K562 (cell line): ENCODE data around the gene RAD23B. TPM values are rescaled to one million over a fixed set of nuclear protein-coding genes. Genes with fewer than 3 reads are reported as not detected.

Experiments
- ATAC-seq: fragments of 200-7000 bp; cut with Tn5 transposase; 3 replicates; pipeline ENCODE4 v1.9.1; 2020; ENCODE audit warnings: moderate library complexity
- BruUV-seq: library from RNA; stranded (reverse); fragments of 400-500 nt; replicated peaks from 2 replicates; lab custom pipeline; 2021; lab: Mats Ljungman, UMichigan
- CTCF ChIA-PET: fragments of 300-600 bp; formaldehyde crosslinking; extraction: SDS; loops from one replicate; lab custom pipeline; 2021; ENCODE audit warnings: low intra/inter-chr PET ratio; lab: Yijun Ruan, JAX
- POLR2A ChIA-PET: fragments of 300-600, 350-650 bp; sonication (Branson Sonifier 250); formaldehyde crosslinking; extraction: SDS; loops from one replicate; lab custom pipeline; 2021; ENCODE audit warnings: antibody characterized with exemption, inconsistent platforms; lab: Yijun Ruan, JAX
- DNase-seq, 4 experiments: peaks; one replicate each; pipeline versions ENCODE4 v3.0.0 to v3.0.0-alpha.2; 2011 to 2018; ENCODE audit warnings: low spot score in 3 of 4, mixed read lengths in 3 of 4; ENCODE audit errors: extremely low read depth in 1 of 4
- FAIRE-seq: peaks from 2 replicates; lab custom pipeline; 2011; peaks lifted over from hg19 to GRCh38; lab: Jason Lieb, UNC
- H2AFZ ChIP-seq: 2 replicates; pipeline ENCODE4 v1.6.0; 2011; ENCODE audit warnings: low read depth, low read length, control low read depth, inconsistent platforms
- H3K27ac ChIP-seq: fragments of 200-600 bp; 3 replicates; pipeline ENCODE4 v1.8.0; 2011; ENCODE audit warnings: low read depth, mild to moderate bottlenecking, control low read depth, inconsistent platforms, low read length, moderate library complexity, mixed read lengths; ENCODE audit errors: extremely low read depth
- H3K27me3 ChIP-seq, 2 experiments: fragments of 300-600 bp in 1 of 2; 2 replicates in 1 of 2; 3 replicates in 1 of 2; pipeline versions ENCODE4 v1.6.0 to v1.8.0; 2011; ENCODE audit warnings: inconsistent platforms in 2 of 2, low read length in 2 of 2, mild to moderate bottlenecking in 1 of 2, mixed read lengths in 1 of 2, moderate library complexity in 1 of 2; ENCODE audit not compliant: control insufficient read depth in 2 of 2, insufficient read depth in 2 of 2
- H3K36me3 ChIP-seq: fragments of 300-600 bp; 3 replicates; pipeline ENCODE4 v1.8.0; 2011; ENCODE audit warnings: mild to moderate bottlenecking, low read length, inconsistent platforms; ENCODE audit not compliant: control insufficient read depth, insufficient read depth
- H3K4me1 ChIP-seq, 2 experiments: fragments of 200-600 bp in 1 of 2; replicated peaks in 1 of 2; 2 replicates in 1 of 2; 3 replicates in 1 of 2; pipeline versions ENCODE4 v1.5.1 to v1.8.0; 2011; ENCODE audit warnings: inconsistent platforms in 2 of 2, low read length in 2 of 2, mild to moderate bottlenecking in 1 of 2, mixed read lengths in 1 of 2, moderate library complexity in 1 of 2; ENCODE audit not compliant: control insufficient read depth in 2 of 2, insufficient read depth in 2 of 2
- H3K4me2 ChIP-seq: 2 replicates; pipeline ENCODE4 v1.6.1; 2011; ENCODE audit warnings: low read length, control low read depth, inconsistent platforms, mixed read lengths; ENCODE audit not compliant: insufficient read depth
- H3K4me3 ChIP-seq: fragments of 200-600 bp; sonication (generic), shearing (Covaris generic); 2 replicates; pipeline ENCODE4 v1.5.1; 2016; ENCODE audit warnings: control low read depth, inconsistent platforms
- H3K79me2 ChIP-seq: fragments of 200-600 bp; 3 replicates; pipeline ENCODE4 v1.8.0; 2011; ENCODE audit warnings: low read length, inconsistent platforms; ENCODE audit not compliant: control insufficient read depth, insufficient read depth
- H3K9ac ChIP-seq, 2 experiments: 2 replicates each; pipeline versions ENCODE4 v1.6.0 to v1.6.1; 2011; ENCODE audit warnings: low read depth in 2 of 2, low read length in 2 of 2, control low read depth in 1 of 2, inconsistent platforms in 1 of 2, mild to moderate bottlenecking in 1 of 2, mixed read lengths in 1 of 2; ENCODE audit not compliant: insufficient read depth in 1 of 2
- H3K9me1 ChIP-seq: one replicate; pipeline ENCODE4 v1.6.0; 2011; ENCODE audit warnings: inconsistent platforms, mild to moderate bottlenecking, low read length, moderate library complexity; ENCODE audit not compliant: control insufficient read depth, insufficient read depth
- H3K9me3 ChIP-seq: replicated peaks from 2 replicates; pipeline ENCODE4 v1.5.1; 2011; ENCODE audit warnings: low read depth, low read length, inconsistent platforms; ENCODE audit not compliant: control insufficient read depth, insufficient read depth
- H4K20me1 ChIP-seq: replicated peaks from 2 replicates; pipeline ENCODE4 v1.6.1; 2011; ENCODE audit warnings: low read length, inconsistent platforms, mixed read lengths; ENCODE audit not compliant: control insufficient read depth, insufficient read depth
- HEY1 ChIP-seq: fragments of 250-450 bp; sonication (Bioruptor Pico); IDR thresholded peaks from 2 replicates; pipeline ENCODE4 v1.5.0; 2020; ENCODE audit warnings: mild to moderate bottlenecking, moderate library complexity, borderline replicate concordance
- HIVEP1 ChIP-seq: fragments of 250-450 bp; sonication (Bioruptor Pico); IDR thresholded peaks from 2 replicates; pipeline ENCODE4 v1.4.0; 2020; ENCODE audit warnings: mild to moderate bottlenecking
- HLTF ChIP-seq: fragments of 450-650 bp; IDR thresholded peaks from 2 replicates; pipeline ENCODE4 v1.6.1; 2016
- HNRNPH1 ChIP-seq: fragments of 200-400 bp; formaldehyde crosslinking; optimal IDR thresholded peaks from 2 replicates; pipeline ENCODE3; 2017; ENCODE audit warnings: low read depth, mild to moderate bottlenecking, low read length, moderate library complexity
- NRF1 ChIP-seq, 2 experiments: fragments of 450-650 bp; IDR thresholded peaks in 1 of 2; conservative IDR thresholded peaks in 1 of 2; 2 replicates each; pipeline ENCODE4 v1.6.1; 2014; ENCODE audit warnings: mild to moderate bottlenecking in 2 of 2
- PHF21A ChIP-seq: fragments of 450-650 bp; IDR thresholded peaks from 2 replicates; pipeline ENCODE4 v1.6.1; 2017; ENCODE audit warnings: low read depth, borderline replicate concordance
- POLR2H ChIP-seq: IDR thresholded peaks from 2 replicates; pipeline ENCODE4 v1.6.1; 2016; ENCODE audit warnings: missing genetic modification characterization, low read depth, mild to moderate bottlenecking, control low read depth, missing compliant biosample characterization, moderate library complexity
- RNF2 ChIP-seq: sonication (generic); IDR thresholded peaks from 2 replicates; pipeline ENCODE4 v1.6.1; 2016
- SMARCC2 ChIP-seq: fragments of 450-650 bp; IDR thresholded peaks from 2 replicates; pipeline ENCODE4 v1.6.1; 2017; ENCODE audit warnings: antibody characterized with exemption, moderate library complexity, mild to moderate bottlenecking, low read depth
- TEAD2 ChIP-seq: fragments of 450-650 bp; IDR thresholded peaks from 2 replicates; pipeline ENCODE4 v1.6.1; 2016; ENCODE audit warnings: missing genetic modification characterization, control low read depth, missing compliant biosample characterization
- ZNF124 ChIP-seq: sonication (generic); formaldehyde crosslinking; IDR thresholded peaks from 2 replicates; pipeline ENCODE4 v1.8.1; 2022; ENCODE audit warnings: missing genetic modification reagents
- ZNF212 ChIP-seq: fragments of 450-650 bp; formaldehyde crosslinking; IDR thresholded peaks from 2 replicates; pipeline ENCODE4 v1.4.0; 2020; ENCODE audit warnings: mild to moderate bottlenecking
- WGBS: fragments of 100-300 bp; shearing (Covaris generic); methylation state at CpG from one replicate; pipeline ENCODE4 v1.1.6; 2016; ENCODE audit warnings: low coverage, mixed read lengths; ENCODE audit not compliant: insufficient coverage; ENCODE audit errors: missing lambda C conversion rate; 5-methylcytosine and 5-hydroxymethylcytosine counted together
- in situ Hi-C: fragments of 300-500 bp; cut with MboI; formaldehyde crosslinking; loops from 4 replicates; pipeline ENCODE4 v1.15.0; 2018; ENCODE audit warnings: inconsistent platforms, mixed read lengths
- intact Hi-C: fragments of 100-400 bp; cut with micrococcal nuclease; formaldehyde crosslinking; loops from 2 replicates; pipeline ENCODE4 v1.14.2; 2022
- polyA plus RNA-seq, 8 experiments: library from polyadenylated mRNA; depleted of rRNA in 4 of 8; stranded (reverse) in 5 of 8; unstranded in 3 of 8; fragments of >200 nt; fragmentation: Nextera tagmentation in 2 of 8; fragmentation: Illumina TruSeq in 1 of 8; extraction: Ambion mirVana in 2 of 8; extraction: Trizol in 1 of 8; gene quantifications; 2 replicates each; pipeline versions ENCODE4 v1.2.1 to v1.2.3, GENCODE V29; 2011 to 2014; ENCODE audit warnings: inconsistent platforms in 1 of 8, missing spikeins in 1 of 8
- total RNA-seq, 7 experiments: library from RNA; depleted of rRNA in 6 of 7; stranded (reverse); fragments of >200 nt in 6 of 7; fragmentation: Illumina TruSeq in 2 of 7; extraction: Trizol in 2 of 7; gene quantifications; 2 replicates each; pipeline versions ENCODE4 v1.2.1 to v1.2.3, GENCODE V29; 2011 to 2021; ENCODE audit warnings: low replicate concordance in 1 of 7
- TF ChIP-seq, protein P1 (sequence below): IDR thresholded peaks from 2 replicates; pipeline ENCODE4 v1.6.1; 2012; ENCODE audit warnings: low read depth, low read length, improper control_type of control experiment, borderline replicate concordance
- TF ChIP-seq, protein P2 (sequence below): sonication (generic); formaldehyde crosslinking; IDR thresholded peaks from 2 replicates; pipeline ENCODE4 v1.8.0; 2022; ENCODE audit warnings: mild to moderate bottlenecking, low read depth, missing genetic modification reagents
- TF ChIP-seq, protein P3 (sequence below): sonication (generic); formaldehyde crosslinking; IDR thresholded peaks from 2 replicates; pipeline ENCODE4 v1.5.0; 2020; ENCODE audit warnings: missing genetic modification reagents

The RAD23B gene
- total and polyA plus RNA-seq, 9 of the 15 experiments (the other 6 are each of a cell fraction or from before 2014, with no cell fraction given), result 14.5 to 184 (median 114) TPM

DNA sequence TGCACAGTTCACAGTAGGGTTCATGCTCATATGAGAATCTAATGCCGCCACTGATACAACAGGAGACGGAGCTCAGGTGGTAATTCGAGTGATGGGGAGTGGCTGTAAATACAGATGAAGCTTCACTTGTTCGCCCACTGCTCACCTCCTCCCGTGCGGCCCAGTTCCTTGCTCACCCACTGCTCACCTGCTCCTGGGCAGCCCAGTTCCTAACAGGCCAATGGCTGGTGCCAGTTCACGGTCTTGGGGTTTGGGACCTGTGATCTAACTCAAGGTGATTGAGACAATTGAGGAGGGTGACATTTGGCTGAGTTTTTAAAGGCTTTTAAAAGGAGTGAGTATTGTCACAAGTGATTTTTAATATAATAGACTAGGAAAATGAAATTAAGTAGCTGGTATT is 45.4 kb downstream of the RAD23B start:
- Histone ChIP-seq H3K79me2 (peaks cover 38% of the 10 kb centered on the region), H3K9me3 (no peaks in the 10 kb centered on the region; the same call in 1 of the 2 replicates), H3K9ac (no peak overlapping the region), H3K36me3 (peaks cover 93% of the 10 kb centered on the region), H4K20me1 (no peaks in the 10 kb centered on the region; the same call in 1 of the 2 replicates), H3K4me2 (no peak overlapping the region), H3K9me1 (no peaks in the 10 kb centered on the region)
- CTCF ChIA-PET, result no interaction called here
- POLR2A ChIA-PET, result interaction anchor here (1.1 kb wide), 1 partner anchor 40 kb away, joined by 3 read pairs; no protein-coding TSS in a partner anchor
- in situ Hi-C loops, result no loop called here
- no peak for FAIRE-seq
- TF ChIP-seq TEAD2 (tag), result no peak
- TF ChIP-seq RNF2, result no peak
- TF ChIP-seq ZNF212 (CRISPR knock-in tag), result no peak
- TF ChIP-seq, protein P1, sequence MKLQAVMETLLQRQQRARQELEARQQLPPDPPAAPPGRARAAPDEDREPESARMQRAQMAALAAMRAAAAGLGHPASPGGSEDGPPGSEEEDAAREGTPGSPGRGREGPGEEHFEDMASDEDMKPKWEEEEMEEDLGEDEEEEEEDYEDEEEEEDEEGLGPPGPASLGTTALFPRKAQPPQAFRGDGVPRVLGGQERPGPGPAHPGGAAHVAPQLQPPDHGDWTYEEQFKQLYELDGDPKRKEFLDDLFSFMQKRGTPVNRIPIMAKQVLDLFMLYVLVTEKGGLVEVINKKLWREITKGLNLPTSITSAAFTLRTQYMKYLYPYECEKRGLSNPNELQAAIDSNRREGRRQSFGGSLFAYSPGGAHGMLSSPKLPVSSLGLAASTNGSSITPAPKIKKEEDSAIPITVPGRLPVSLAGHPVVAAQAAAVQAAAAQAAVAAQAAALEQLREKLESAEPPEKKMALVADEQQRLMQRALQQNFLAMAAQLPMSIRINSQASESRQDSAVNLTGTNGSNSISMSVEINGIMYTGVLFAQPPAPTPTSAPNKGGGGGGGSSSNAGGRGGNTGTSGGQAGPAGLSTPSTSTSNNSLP, result no peak
- no peak for TF ChIP-seq SMARCC2
- TF ChIP-seq HLTF, result no peak
- no peak for TF ChIP-seq HNRNPH1
- TF ChIP-seq ZNF124 (CRISPR knock-in tag), result no peak
- TF ChIP-seq POLR2H (tag), result no peak
- no peak for TF ChIP-seq HIVEP1 (CRISPR knock-in tag)
- TF ChIP-seq, protein P2, sequence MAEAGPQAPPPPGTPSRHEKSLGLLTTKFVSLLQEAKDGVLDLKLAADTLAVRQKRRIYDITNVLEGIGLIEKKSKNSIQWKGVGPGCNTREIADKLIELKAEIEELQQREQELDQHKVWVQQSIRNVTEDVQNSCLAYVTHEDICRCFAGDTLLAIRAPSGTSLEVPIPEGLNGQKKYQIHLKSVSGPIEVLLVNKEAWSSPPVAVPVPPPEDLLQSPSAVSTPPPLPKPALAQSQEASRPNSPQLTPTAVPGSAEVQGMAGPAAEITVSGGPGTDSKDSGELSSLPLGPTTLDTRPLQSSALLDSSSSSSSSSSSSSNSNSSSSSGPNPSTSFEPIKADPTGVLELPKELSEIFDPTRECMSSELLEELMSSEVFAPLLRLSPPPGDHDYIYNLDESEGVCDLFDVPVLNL (CRISPR knock-in tag), result no peak
- no peak for TF ChIP-seq PHF21A
- no peak for TF ChIP-seq HEY1 (CRISPR knock-in tag)
- TF ChIP-seq NRF1 (conservative IDR thresholded peaks at IDR 0.05 in 1 of 2, IDR thresholded peaks at IDR 0.05 in 1 of 2), result no peak
- TF ChIP-seq, protein P3, sequence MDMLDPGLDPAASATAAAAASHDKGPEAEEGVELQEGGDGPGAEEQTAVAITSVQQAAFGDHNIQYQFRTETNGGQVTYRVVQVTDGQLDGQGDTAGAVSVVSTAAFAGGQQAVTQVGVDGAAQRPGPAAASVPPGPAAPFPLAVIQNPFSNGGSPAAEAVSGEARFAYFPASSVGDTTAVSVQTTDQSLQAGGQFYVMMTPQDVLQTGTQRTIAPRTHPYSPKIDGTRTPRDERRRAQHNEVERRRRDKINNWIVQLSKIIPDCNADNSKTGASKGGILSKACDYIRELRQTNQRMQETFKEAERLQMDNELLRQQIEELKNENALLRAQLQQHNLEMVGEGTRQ (CRISPR knock-in tag), result no peak
- TF ChIP-seq, all 486 proteins: peak for 0
- no peaks in the 10 kb centered on the region for H3K27me3 ChIP-seq
- no TSS peak for BruUV-seq
- no peaks in the 10 kb centered on the region for H3K4me1 ChIP-seq
- WGBS, result 99% methylated on average over 7 of the region's 7 CpGs
- no peak overlapping the region for H3K27ac ChIP-seq
- H3K4me3 ChIP-seq, result no peak overlapping the region
- intact Hi-C loops, result no loop called here
- H2AFZ ChIP-seq, result no peak overlapping the region
- no peak for DNase-seq
- ATAC-seq, result no peak
